Thymus (tissue), 14 donors: ENCODE data around the gene WDR76. TPM values are rescaled to one million over a fixed set of nuclear protein-coding genes. Genes with fewer than 3 reads are reported as not detected.

Experiments
- DNase-seq, 9 donors: peaks; one replicate each; pipeline ENCODE4 v3.0.0-alpha.2; 2013; ENCODE audit warnings: low spot score in 9 of 9, low read depth in 6 of 9, missing footprints in 1 of 9
- H3K27ac ChIP-seq, 2 donors: one replicate each; pipeline ENCODE4 v1.5.1; 2013; ENCODE audit warnings: control low read depth in 1 of 2, low read depth in 1 of 2, low read length in 1 of 2, mild to moderate bottlenecking in 1 of 2, moderate library complexity in 1 of 2
- H3K27me3 ChIP-seq, 2 donors: one replicate each; pipeline ENCODE4 v1.5.1; 2013; ENCODE audit warnings: low read length in 1 of 2; ENCODE audit not compliant: control insufficient read depth in 2 of 2, insufficient read depth in 1 of 2
- H3K36me3 ChIP-seq, 2 donors: one replicate each; pipeline ENCODE4 v1.5.1; 2013; ENCODE audit warnings: low read length in 1 of 2, mild to moderate bottlenecking in 1 of 2, moderate library complexity in 1 of 2; ENCODE audit not compliant: control insufficient read depth in 2 of 2, insufficient read depth in 2 of 2
- H3K4me1 ChIP-seq, 2 donors: one replicate each; pipeline ENCODE4 v1.5.1; 2013; ENCODE audit warnings: low read length in 2 of 2; ENCODE audit not compliant: control insufficient read depth in 2 of 2, insufficient read depth in 2 of 2
- H3K4me3 ChIP-seq, 2 donors: one replicate each; pipeline ENCODE4 v1.5.1; 2013; ENCODE audit warnings: low read length in 2 of 2, control low read depth in 1 of 2, mild to moderate bottlenecking in 1 of 2
- H3K9me3 ChIP-seq, 2 donors: one replicate each; pipeline ENCODE4 v1.5.1; 2013; ENCODE audit warnings: low read length in 1 of 2, mild to moderate bottlenecking in 1 of 2; ENCODE audit not compliant: control insufficient read depth in 2 of 2, insufficient read depth in 1 of 2
- WGBS: extraction: QIAGEN DNeasy Blood & Tissue Kit; methylation state at CpG from one replicate; pipeline ENCODE4 v1.1.7; 2013; 5-methylcytosine and 5-hydroxymethylcytosine counted together
- long read RNA-seq, 10 donors: transcript quantifications; one replicate each; lab custom pipeline, GENCODE V29; 2026
- polyA plus RNA-seq: library from polyadenylated mRNA; stranded (reverse); fragments of 200-250 nt; gene quantifications from one replicate; pipeline ENCODE4 v1.2.3, GENCODE V29; 2013
- total RNA-seq: library from RNA; stranded (reverse); fragments of 120-200 nt; gene quantifications from one replicate; pipeline ENCODE4 v1.2.4, GENCODE V29; 2013
- donor health status: healthy.

WDR76 gene
- 24.6 TPM for total RNA-seq
- polyA plus RNA-seq = 3.5 TPM
- long read RNA-seq, donor 1 = 0 reads
- long read RNA-seq, donor 2 = 0 reads
- long read RNA-seq, donor 3, transcript WDR76-201 (13 exons, 3,978 nt) = major isoform, 5 of 11 reads
- long read RNA-seq, donor 3, partial matches to known transcripts = 6 of 11 reads
- long read RNA-seq, donor 3, other reads (novel, unspliced or antisense) = 0 of 11 reads
- long read RNA-seq, donor 4, partial matches to known transcripts = 0 of 2 reads
- long read RNA-seq, donor 4, other reads (novel, unspliced or antisense) = 0 of 2 reads
- long read RNA-seq, donor 5, partial matches to known transcripts = 19 of 22 reads
- long read RNA-seq, donor 5, other reads (novel, unspliced or antisense) = 0 of 22 reads
- long read RNA-seq, donor 6, partial matches to known transcripts = 56 of 57 reads
- long read RNA-seq, donor 6, other reads (novel, unspliced or antisense) = 0 of 57 reads
- long read RNA-seq, donor 7, partial matches to known transcripts = 42 of 46 reads
- long read RNA-seq, donor 7, other reads (novel, unspliced or antisense) = 0 of 46 reads
- long read RNA-seq, donor 8, partial matches to known transcripts = 13 of 13 reads
- long read RNA-seq, donor 8, other reads (novel, unspliced or antisense) = 0 of 13 reads
- long read RNA-seq, donor 9, partial matches to known transcripts = 6 of 8 reads
- long read RNA-seq, donor 9, other reads (novel, unspliced or antisense) = 0 of 8 reads
- long read RNA-seq, donor 10, partial matches to known transcripts = 0 of 3 reads
- long read RNA-seq, donor 10, other reads (novel, unspliced or antisense) = 0 of 3 reads

- peak in 8 of 9 donors; percentile 25 to 79 (median 50) for DNase-seq
- Histone ChIP-seq H3K9me3 (peaks cover 0 to 8% of the 10 kb centered on the region in 2 donors), H3K27me3 (no peaks in the 10 kb centered on the region), H3K36me3 (peaks cover 0 to 6% of the 10 kb centered on the region in 2 donors), H3K27ac (peak within 1 kb of the TSS; percentile 57 to 81), H3K4me1 (peaks cover 21 to 31% of the 10 kb centered on the region in 2 donors), H3K4me3 (peak within 1 kb of the TSS; percentile 75 to 83)
- 7% methylated on average over 48 of the region's 48 CpGs for WGBS
These were observed at the start of gene WDR76 for GRCh38 chr15:43826508-43827341. WDR76 (plus strand) TSS chr15:43827002; CDS start chr15:43827033, 31 bp downstream.

DNA sequence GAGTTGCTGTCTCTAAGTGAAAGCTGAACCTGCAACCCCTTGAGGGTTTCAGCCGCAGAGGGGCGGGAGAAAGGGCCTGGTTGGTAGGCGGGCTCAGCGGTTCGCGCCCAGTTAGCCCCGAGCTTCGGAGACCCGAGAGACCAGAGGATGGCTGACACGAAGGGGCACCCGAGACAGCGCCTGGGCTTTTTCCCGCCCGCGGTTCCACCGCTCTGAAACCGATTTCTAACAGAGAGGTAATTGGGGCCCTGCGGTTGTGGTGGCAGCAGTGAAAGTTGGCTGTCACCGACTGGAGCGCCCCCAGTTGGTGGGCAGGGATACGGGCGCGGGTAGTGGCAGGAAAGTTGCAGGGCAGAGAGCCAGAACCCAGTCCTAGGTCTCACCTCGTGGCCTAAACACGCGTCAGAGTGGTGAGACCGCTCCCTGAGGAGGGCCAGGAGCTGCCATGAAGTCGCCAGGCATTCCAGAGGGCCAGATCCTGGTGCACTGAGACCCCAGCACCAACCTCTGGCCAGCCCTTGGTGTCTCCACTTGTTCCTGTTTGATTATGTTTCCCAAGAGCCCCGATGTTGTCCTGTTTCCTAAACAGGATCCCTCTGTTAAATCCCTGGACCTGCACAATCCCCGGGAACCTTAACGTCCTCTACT lies 49.4 kb upstream of the WDR76 start:
- H3K36me3 ChIP-seq = peaks cover 4 to 15% of the 10 kb centered on the region in 2 donors
- 3% methylated on average over 31 of the region's 31 CpGs for WGBS
- peak in 7 of 9 donors; percentile 58 to 91 (median 74) for DNase-seq
- H3K27me3 ChIP-seq = peaks cover 0 to 7% of the 10 kb centered on the region in 2 donors
- H3K4me3 ChIP-seq = peak overlapping the region; percentile 62 to 71
- peak overlapping the region; percentile 61 to 88 for H3K27ac ChIP-seq
- peaks cover 2 to 14% of the 10 kb centered on the region in 2 donors for H3K4me1 ChIP-seq
- no peaks in the 10 kb centered on the region for H3K9me3 ChIP-seq

DNA sequence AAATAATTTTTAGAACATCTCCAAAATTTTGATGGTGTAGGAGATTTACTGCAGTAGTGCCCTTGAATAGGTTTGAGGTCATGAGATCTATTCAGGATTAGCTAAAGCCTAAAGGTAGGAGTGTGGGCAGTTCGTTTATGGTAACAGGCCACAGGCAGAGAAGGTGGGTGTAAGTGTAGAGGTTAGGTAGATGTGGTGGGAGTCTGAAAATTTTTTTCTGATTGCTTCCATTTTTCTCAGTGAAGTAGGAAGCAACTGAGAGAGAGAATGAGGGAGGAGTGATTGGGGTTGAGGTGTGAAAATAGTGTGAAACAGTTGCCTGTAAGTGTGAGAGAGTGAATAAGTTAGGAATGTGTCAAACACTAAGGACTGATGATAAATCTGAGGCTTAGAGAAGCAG lies 47.8 kb upstream of the WDR76 start:
- H3K27me3 ChIP-seq = peaks cover 0 to 7% of the 10 kb centered on the region in 2 donors
- no peak overlapping the region for H3K4me3 ChIP-seq
- 96% methylated on average over 1 of the region's 1 CpG for WGBS
- peaks cover 0 to 2% of the 10 kb centered on the region in 2 donors for H3K36me3 ChIP-seq
- H3K9me3 ChIP-seq = no peaks in the 10 kb centered on the region
- H3K27ac ChIP-seq = no peak overlapping the region
- no peak for DNase-seq
- peaks cover 2 to 14% of the 10 kb centered on the region in 2 donors for H3K4me1 ChIP-seq

DNA sequence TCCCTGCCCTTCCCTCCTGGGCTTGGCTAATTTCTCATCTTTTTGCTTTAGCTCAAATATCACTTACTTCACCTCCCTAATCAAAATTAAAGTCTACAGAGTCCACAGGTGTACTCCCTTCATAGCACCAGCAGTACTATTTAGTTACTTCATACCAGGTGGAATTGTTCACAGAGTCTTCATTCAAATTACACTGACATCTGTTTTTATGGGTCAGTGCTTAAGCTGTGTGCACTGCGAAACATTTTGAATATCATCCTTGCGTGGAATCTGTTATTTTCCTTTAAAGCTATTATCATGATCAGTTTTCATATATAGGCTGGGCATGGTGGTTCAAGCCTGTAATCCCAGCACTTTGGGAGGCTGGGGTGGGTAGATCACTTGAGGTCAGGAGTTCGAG lies 37.4 kb upstream of the WDR76 start:
- H3K27me3 ChIP-seq = peaks cover 0 to 3% of the 10 kb centered on the region in 2 donors
- DNase-seq = no peak
- H3K9me3 ChIP-seq = peaks cover 0 to 6% of the 10 kb centered on the region in 2 donors
- 95% methylated on average over 3 of the region's 3 CpGs for WGBS
- peaks cover 11 to 13% of the 10 kb centered on the region in 2 donors for H3K36me3 ChIP-seq
- no peak overlapping the region for H3K4me3 ChIP-seq
- H3K4me1 ChIP-seq = peaks cover 13 to 21% of the 10 kb centered on the region in 2 donors
- H3K27ac ChIP-seq = no peak overlapping the region

DNA sequence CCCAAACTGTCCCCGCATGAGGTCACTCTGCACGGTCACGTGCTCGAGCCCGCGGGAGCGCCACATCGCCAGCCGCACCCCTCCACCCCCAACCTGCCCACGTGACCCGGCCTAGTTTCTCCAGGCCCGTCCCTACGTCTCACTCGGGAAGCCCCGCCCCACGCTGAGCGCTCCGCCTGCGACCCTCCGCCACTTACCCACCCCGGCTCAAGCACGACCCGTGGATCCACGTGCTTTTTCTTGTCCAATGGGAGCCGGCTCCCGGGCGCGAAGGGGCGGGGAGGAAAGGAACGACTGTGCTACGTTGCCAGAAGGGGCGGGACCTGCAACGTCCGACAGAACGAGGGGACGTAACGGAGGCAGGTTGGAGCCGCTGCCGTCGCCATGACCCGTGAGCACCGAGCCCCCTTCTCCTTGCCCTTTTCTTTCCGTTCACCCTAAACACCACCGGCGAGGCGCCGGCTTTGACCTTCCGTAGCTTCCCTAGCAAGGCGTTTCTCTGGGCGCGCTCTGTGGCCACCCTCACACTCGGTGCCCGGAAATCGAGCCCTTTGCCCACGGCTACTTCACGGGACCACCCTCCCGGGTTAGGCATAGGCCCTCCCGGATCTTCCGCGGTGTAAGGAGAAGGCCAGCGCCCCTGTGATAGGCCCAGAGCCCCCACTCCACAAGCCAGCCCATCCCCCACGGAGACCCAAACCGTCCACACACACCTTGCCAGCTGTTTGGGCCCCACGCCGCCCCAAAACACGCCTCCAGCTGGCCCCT lies 34.6 kb upstream of the WDR76 start, which contains the start of gene SERF2:
TSS of gene SERF2 (plus strand) at position 328 of the 768 bp plus-strand sequence. CDS start at position 385, 57 bp downstream.
- Histone ChIP-seq H3K4me1 (peaks cover 19 to 25% of the 10 kb centered on the region in 2 donors), H3K27ac (peak within 1 kb of the TSS; percentile 84 to 96), H3K4me3 (peak within 1 kb of the TSS; percentile 73 to 90), H3K36me3 (peaks cover 37 to 39% of the 10 kb centered on the region in 2 donors), H3K27me3 (peaks cover 0 to 3% of the 10 kb centered on the region in 2 donors), H3K9me3 (peaks cover 0 to 6% of the 10 kb centered on the region in 2 donors)
- under 1% methylated on average over 66 of the region's 66 CpGs for WGBS
- DNase-seq = peak; percentile 93 to 100 (median 99)

- Histone ChIP-seq H3K36me3 (peaks cover 37 to 43% of the 10 kb centered on the region in 2 donors), H3K27ac (peak overlapping the region; percentile 84 to 96), H3K4me1 (peaks cover 19 to 25% of the 10 kb centered on the region in 2 donors), H3K4me3 (peak overlapping the region; percentile 73 to 90), H3K9me3 (peaks cover 0 to 6% of the 10 kb centered on the region in 2 donors), H3K27me3 (peaks cover 0 to 3% of the 10 kb centered on the region in 2 donors)
- 9% methylated on average over 33 of the region's 33 CpGs for WGBS
- peak in 3 of 9 donors; percentile 25 to 52 (median 26) for DNase-seq
These were observed 33.9 kb upstream of the WDR76 start for GRCh38 chr15:43792761-43793476.

DNA sequence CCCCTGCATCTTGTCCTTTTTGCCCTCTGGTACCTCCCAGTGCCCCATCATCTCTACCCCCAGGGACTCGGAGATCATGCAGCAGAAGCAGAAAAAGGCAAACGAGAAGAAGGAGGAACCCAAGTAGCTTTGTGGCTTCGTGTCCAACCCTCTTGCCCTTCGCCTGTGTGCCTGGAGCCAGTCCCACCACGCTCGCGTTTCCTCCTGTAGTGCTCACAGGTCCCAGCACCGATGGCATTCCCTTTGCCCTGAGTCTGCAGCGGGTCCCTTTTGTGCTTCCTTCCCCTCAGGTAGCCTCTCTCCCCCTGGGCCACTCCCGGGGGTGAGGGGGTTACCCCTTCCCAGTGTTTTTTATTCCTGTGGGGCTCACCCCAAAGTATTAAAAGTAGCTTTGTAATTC lies 33.2 kb upstream of the WDR76 start:
- peaks cover 0 to 6% of the 10 kb centered on the region in 2 donors for H3K9me3 ChIP-seq
- peak overlapping the region; percentile 73 to 90 for H3K4me3 ChIP-seq
- peaks cover 38 to 43% of the 10 kb centered on the region in 2 donors for H3K36me3 ChIP-seq
- H3K4me1 ChIP-seq = peaks cover 19 to 25% of the 10 kb centered on the region in 2 donors
- H3K27me3 ChIP-seq = peaks cover 0 to 3% of the 10 kb centered on the region in 2 donors
- DNase-seq = no peak
- no peak overlapping the region for H3K27ac ChIP-seq
- WGBS = 94% methylated on average over 10 of the region's 10 CpGs
